ENCODE results near the gene BCL11B.

Gene BCL11B

DNA sequence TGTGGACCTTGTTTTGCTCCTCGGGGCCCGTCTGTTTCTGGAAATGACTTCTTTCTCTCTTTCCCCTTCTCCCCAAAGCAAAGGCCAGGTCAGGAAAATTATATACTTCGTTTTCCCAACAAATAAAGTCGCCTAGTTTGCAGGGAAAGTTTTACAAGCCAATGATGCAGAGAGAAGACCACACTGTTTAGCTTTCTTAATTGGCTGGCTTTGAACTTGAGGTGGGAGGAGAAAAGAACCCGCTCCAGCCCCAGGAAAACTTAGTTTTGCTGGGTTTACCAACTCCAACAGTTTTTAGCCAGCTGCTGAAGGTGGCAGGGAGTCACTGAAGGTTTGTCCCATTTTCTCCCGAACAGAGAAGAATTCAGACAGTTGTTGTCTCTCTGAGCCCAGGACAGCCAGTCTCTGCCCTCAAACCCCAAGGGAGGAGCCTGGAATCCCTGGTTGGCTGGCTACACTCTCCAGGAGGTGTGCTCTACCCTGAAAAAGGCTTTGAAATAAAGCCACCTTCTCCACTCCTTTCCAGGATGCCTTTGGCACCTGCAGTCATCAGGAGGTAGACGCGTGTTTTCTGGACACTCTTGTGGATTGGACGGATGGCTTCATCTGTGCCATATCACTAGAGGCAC lies 24.8 kb downstream of the BCL11B start (continued):
- no peak for TF ChIP-seq PATZ1 (CRISPR knock-in tag; IDR thresholded peaks at IDR 0.05; ENCODE audit: borderline replicate concordance)
- no peak for TF ChIP-seq PPARA (CRISPR knock-in tag; IDR thresholded peaks at IDR 0.05; ENCODE audit: borderline replicate concordance)

GRCh38 chr14:99246536-99247097 lies 25.4 kb downstream of the BCL11B start:
- TF ChIP-seq ZNF8 (CRISPR knock-in tag; IDR thresholded peaks at IDR 0.05) (no peak), ZFP30 (CRISPR knock-in tag; IDR thresholded peaks at IDR 0.05) (no peak), CSDC2 (CRISPR knock-in tag; IDR thresholded peaks at IDR 0.05) (no peak), TSHZ2 (CRISPR knock-in tag; IDR thresholded peaks at IDR 0.05) (no peak), GLIS3 (CRISPR knock-in tag; IDR thresholded peaks at IDR 0.05) (no peak)
- ATAC-seq, result no peak

GRCh38 chr14:99245564-99246511 lies 26.2 kb downstream of the BCL11B start:
- ATAC-seq, result no peak
- TF ChIP-seq ESRRG (CRISPR knock-in tag; IDR thresholded peaks at IDR 0.05) (no peak), ZNF8 (CRISPR knock-in tag; IDR thresholded peaks at IDR 0.05) (no peak), RARB (CRISPR knock-in tag; IDR thresholded peaks at IDR 0.05) (no peak), ARNTL (CRISPR knock-in tag; IDR thresholded peaks at IDR 0.05; ENCODE audit: borderline replicate concordance, low read depth) (no peak), CSDC2 (CRISPR knock-in tag; IDR thresholded peaks at IDR 0.05) (no peak), ISL1 (CRISPR knock-in tag; IDR thresholded peaks at IDR 0.05) (no peak), TOX (CRISPR knock-in tag; IDR thresholded peaks at IDR 0.05; ENCODE audit: borderline replicate concordance) (no peak), TCF4 (CRISPR knock-in tag; IDR thresholded peaks at IDR 0.05; ENCODE audit: borderline replicate concordance) (no peak), BACH2 (CRISPR knock-in tag; IDR thresholded peaks at IDR 0.05; ENCODE audit: borderline replicate concordance) (no peak), OSR1 (CRISPR knock-in tag; IDR thresholded peaks at IDR 0.05) (no peak), ZFP3 (CRISPR knock-in tag; IDR thresholded peaks at IDR 0.05) (no peak), ZC3H10 (CRISPR knock-in tag; IDR thresholded peaks at IDR 0.05) (no peak), ZFP30 (CRISPR knock-in tag; IDR thresholded peaks at IDR 0.05) (no peak), PPARA (CRISPR knock-in tag; IDR thresholded peaks at IDR 0.05; ENCODE audit: borderline replicate concordance) (no peak), SNAI2 (CRISPR knock-in tag; IDR thresholded peaks at IDR 0.05) (no peak), PATZ1 (CRISPR knock-in tag; IDR thresholded peaks at IDR 0.05; ENCODE audit: borderline replicate concordance) (no peak)
- TF ChIP-seq, protein P1, sequence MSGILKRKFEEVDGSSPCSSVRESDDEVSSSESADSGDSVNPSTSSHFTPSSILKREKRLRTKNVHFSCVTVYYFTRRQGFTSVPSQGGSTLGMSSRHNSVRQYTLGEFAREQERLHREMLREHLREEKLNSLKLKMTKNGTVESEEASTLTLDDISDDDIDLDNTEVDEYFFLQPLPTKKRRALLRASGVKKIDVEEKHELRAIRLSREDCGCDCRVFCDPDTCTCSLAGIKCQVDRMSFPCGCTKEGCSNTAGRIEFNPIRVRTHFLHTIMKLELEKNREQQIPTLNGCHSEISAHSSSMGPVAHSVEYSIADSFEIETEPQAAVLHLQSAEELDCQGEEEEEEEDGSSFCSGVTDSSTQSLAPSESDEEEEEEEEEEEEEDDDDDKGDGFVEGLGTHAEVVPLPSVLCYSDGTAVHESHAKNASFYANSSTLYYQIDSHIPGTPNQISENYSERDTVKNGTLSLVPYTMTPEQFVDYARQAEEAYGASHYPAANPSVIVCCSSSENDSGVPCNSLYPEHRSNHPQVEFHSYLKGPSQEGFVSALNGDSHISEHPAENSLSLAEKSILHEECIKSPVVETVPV (CRISPR knock-in tag; IDR thresholded peaks at IDR 0.05), result no peak
- TF ChIP-seq, protein P2, sequence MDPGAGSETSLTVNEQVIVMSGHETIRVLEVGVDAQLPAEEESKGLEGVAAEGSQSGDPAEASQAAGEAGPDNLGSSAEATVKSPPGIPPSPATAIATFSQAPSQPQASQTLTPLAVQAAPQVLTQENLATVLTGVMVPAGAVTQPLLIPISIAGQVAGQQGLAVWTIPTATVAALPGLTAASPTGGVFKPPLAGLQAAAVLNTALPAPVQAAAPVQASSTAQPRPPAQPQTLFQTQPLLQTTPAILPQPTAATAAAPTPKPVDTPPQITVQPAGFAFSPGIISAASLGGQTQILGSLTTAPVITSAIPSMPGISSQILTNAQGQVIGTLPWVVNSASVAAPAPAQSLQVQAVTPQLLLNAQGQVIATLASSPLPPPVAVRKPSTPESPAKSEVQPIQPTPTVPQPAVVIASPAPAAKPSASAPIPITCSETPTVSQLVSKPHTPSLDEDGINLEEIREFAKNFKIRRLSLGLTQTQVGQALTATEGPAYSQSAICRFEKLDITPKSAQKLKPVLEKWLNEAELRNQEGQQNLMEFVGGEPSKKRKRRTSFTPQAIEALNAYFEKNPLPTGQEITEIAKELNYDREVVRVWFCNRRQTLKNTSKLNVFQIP (CRISPR knock-in tag; IDR thresholded peaks at IDR 0.05; ENCODE audit: borderline replicate concordance, low read depth), result no peak
